Measurements from ENCODE around the gene ARHGEF40.

Gene ARHGEF40

GRCh38 chr14:21078287-21078686 is 8.2 kb downstream of the ARHGEF40 start:
- H3K27me3 ChIP-seq (ENCODE audit: insufficient read depth, low read depth, severe bottlenecking): no peaks in the 10 kb centered on the region
- no peak overlapping the region for H3K27ac ChIP-seq
- H3K9me3 ChIP-seq (ENCODE audit: severe bottlenecking): no peaks in the 10 kb centered on the region
- no peak for TF ChIP-seq CTCF (IDR thresholded peaks at IDR 0.05; ENCODE audit: low read depth, low read length)
- no peak overlapping the region for H3K4me3 ChIP-seq (ENCODE audit: low read depth, low read length)
- DNase-seq: no peak
- peaks cover 43% of the 10 kb centered on the region for H3K36me3 ChIP-seq

DNA sequence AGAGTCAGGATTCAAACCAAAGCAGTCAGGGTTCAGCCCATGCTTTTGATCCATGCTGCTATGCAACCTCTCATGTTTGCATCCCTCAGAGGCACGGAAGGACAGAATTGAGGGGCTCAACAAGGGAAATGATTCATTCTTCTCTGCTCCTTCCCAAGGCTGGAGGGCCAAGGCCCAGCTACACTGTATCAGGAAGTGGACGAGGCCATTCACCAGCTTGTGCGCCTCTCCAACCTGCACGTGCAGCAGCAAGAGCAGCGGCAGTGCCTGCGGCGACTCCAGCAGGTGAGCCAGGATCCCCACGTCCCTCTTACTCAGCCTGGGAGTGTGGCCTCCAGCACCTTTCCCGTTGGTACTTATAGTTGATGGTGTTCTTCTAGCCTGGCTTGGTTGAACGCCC is 8.6 kb downstream of the ARHGEF40 start:
- Histone ChIP-seq H3K27ac (no peak overlapping the region), H3K9me3 (ENCODE audit: severe bottlenecking) (no peaks in the 10 kb centered on the region), H3K4me3 (ENCODE audit: low read depth, low read length) (no peak overlapping the region), H3K36me3 (peaks cover 40% of the 10 kb centered on the region), H3K27me3 (ENCODE audit: insufficient read depth, low read depth, severe bottlenecking) (no peaks in the 10 kb centered on the region)
- DNase-seq: no peak
- no peak for TF ChIP-seq CTCF (IDR thresholded peaks at IDR 0.05; ENCODE audit: low read depth, low read length)

GRCh38 chr14:21081521-21082142 is 11.5 kb downstream of the ARHGEF40 start:
- H3K27me3 ChIP-seq (ENCODE audit: insufficient read depth, low read depth, severe bottlenecking): no peaks in the 10 kb centered on the region
- H3K4me3 ChIP-seq (ENCODE audit: low read depth, low read length): no peak overlapping the region
- TF ChIP-seq CTCF (IDR thresholded peaks at IDR 0.05; ENCODE audit: low read depth, low read length): no peak
- H3K36me3 ChIP-seq: peaks cover 39% of the 10 kb centered on the region
- no peak for DNase-seq
- H3K27ac ChIP-seq: no peak overlapping the region
- H3K9me3 ChIP-seq (ENCODE audit: severe bottlenecking): no peaks in the 10 kb centered on the region

- peaks cover 49% of the 10 kb centered on the region for H3K36me3 ChIP-seq
- H3K27ac ChIP-seq: no peak overlapping the region
- no peak overlapping the region for H3K4me3 ChIP-seq (ENCODE audit: low read depth, low read length)
- H3K9me3 ChIP-seq (ENCODE audit: severe bottlenecking): no peaks in the 10 kb centered on the region
- no peak for DNase-seq
- TF ChIP-seq CTCF (IDR thresholded peaks at IDR 0.05; ENCODE audit: low read depth, low read length): no peak
- no peaks in the 10 kb centered on the region for H3K27me3 ChIP-seq (ENCODE audit: insufficient read depth, low read depth, severe bottlenecking)
Observed at GRCh38 chr14:21083565-21084325, 13.6 kb downstream of the ARHGEF40 start.

- no peak for DNase-seq
- H3K4me3 ChIP-seq (ENCODE audit: low read depth, low read length): no peak overlapping the region
- no peaks in the 10 kb centered on the region for H3K9me3 ChIP-seq (ENCODE audit: severe bottlenecking)
- H3K36me3 ChIP-seq: peaks cover 53% of the 10 kb centered on the region
- H3K27me3 ChIP-seq (ENCODE audit: insufficient read depth, low read depth, severe bottlenecking): no peaks in the 10 kb centered on the region
- no peak for TF ChIP-seq CTCF (IDR thresholded peaks at IDR 0.05; ENCODE audit: low read depth, low read length)
- no peak overlapping the region for H3K27ac ChIP-seq
Observed at GRCh38 chr14:21084396-21084795, 14.3 kb downstream of the ARHGEF40 start.

Measured in WERI-Rb-1 (cell line).